Measurements from ENCODE around the gene OR10H1. TPM values are rescaled to one million over a fixed set of nuclear protein-coding genes. Genes with fewer than 3 reads are reported as not detected.

Gene OR10H1
- total and polyA plus RNA-seq, 3 donors from 2014 or later: 0.20 to 0.39 (median 0.25) TPM

GRCh38 chr19:15782211-15782610 lies 33.3 kb downstream of the OR10H1 start:
- Histone ChIP-seq H3K27me3 (no peaks in the 10 kb centered on the region), H3K27ac (peak overlapping the region in 1 of 2 donors; percentile 3), H3K4me1 (peaks cover 21% of the 10 kb centered on the region), H3K4me3 (no peak overlapping the region), H3K36me3 (ENCODE audit: low read depth, missing control alignments) (no peaks in the 10 kb centered on the region), H3K9me3 (no peaks in the 10 kb centered on the region)
- DNase-seq: no peak
- TF ChIP-seq POLR2A (IDR thresholded peaks at IDR 0.05): no peak
- no peak for TF ChIP-seq CTCF (IDR thresholded peaks at IDR 0.05)
- intact Hi-C loops (cut with DNase I; ENCODE audit: low total_unique reads): no loop called here
- 38 to 64% methylated on average over 3 of the region's 3 CpGs for WGBS, 2 donors

GRCh38 chr19:15781661-15782060 lies 33.8 kb downstream of the OR10H1 start:
- no peaks in the 10 kb centered on the region for H3K9me3 ChIP-seq
- H3K27ac ChIP-seq: no peak overlapping the region

GRCh38 chr19:15780610-15781418 lies 34.6 kb downstream of the OR10H1 start:
- intact Hi-C loops (cut with DNase I; ENCODE audit: low total_unique reads): no loop called here
- peak; percentile 38 for DNase-seq
- H3K9me3 ChIP-seq: no peaks in the 10 kb centered on the region
- peaks cover 21% of the 10 kb centered on the region for H3K4me1 ChIP-seq
- no peaks in the 10 kb centered on the region for H3K36me3 ChIP-seq (ENCODE audit: low read depth, missing control alignments)
- no peaks in the 10 kb centered on the region for H3K27me3 ChIP-seq
- H3K27ac ChIP-seq: peak overlapping the region; percentile 53 to 55
- TF ChIP-seq CTCF (IDR thresholded peaks at IDR 0.05): no peak
- TF ChIP-seq POLR2A (IDR thresholded peaks at IDR 0.05): no peak
- 86 to 89% methylated on average over 7 of the region's 7 CpGs for WGBS, 2 donors
- H3K4me3 ChIP-seq: no peak overlapping the region

More at GRCh38 chr19:15781661-15782060, 33.8 kb downstream of the OR10H1 start:
- no peaks in the 10 kb centered on the region for H3K36me3 ChIP-seq (ENCODE audit: low read depth, missing control alignments)
- WGBS, 2 donors: 84% methylated on average over 5 of the region's 5 CpGs
- TF ChIP-seq CTCF (IDR thresholded peaks at IDR 0.05): no peak
- TF ChIP-seq POLR2A (IDR thresholded peaks at IDR 0.05): no peak
- intact Hi-C loops (cut with DNase I; ENCODE audit: low total_unique reads): no loop called here
- no peaks in the 10 kb centered on the region for H3K27me3 ChIP-seq
- peaks cover 21% of the 10 kb centered on the region for H3K4me1 ChIP-seq
- no peak overlapping the region for H3K4me3 ChIP-seq
- DNase-seq: no peak

- H3K36me3 ChIP-seq (ENCODE audit: low read depth, missing control alignments): no peaks in the 10 kb centered on the region
- H3K4me1 ChIP-seq: peaks cover 21% of the 10 kb centered on the region
- H3K27ac ChIP-seq: peak overlapping the region; percentile 55 to 59
- no peak overlapping the region for H3K4me3 ChIP-seq
- WGBS, 2 donors: 13 to 38% methylated on average over 5 to 10 of the region's 10 CpGs
- no peak for TF ChIP-seq CTCF (IDR thresholded peaks at IDR 0.05)
- no peak for TF ChIP-seq POLR2A (IDR thresholded peaks at IDR 0.05)
- intact Hi-C loops (cut with DNase I; ENCODE audit: low total_unique reads): no loop called here
- H3K27me3 ChIP-seq: no peaks in the 10 kb centered on the region
- H3K9me3 ChIP-seq: no peaks in the 10 kb centered on the region
- DNase-seq: peak; percentile 66
Measured at GRCh38 chr19:15779756-15780476, 35.5 kb downstream of the OR10H1 start.
